H1 (cell line): Measurements from ENCODE around the gene ADNP2.

ENCODE experiments used
- BRCA1 ChIP-seq: IDR thresholded peaks from 2 replicates; pipeline ENCODE4 v1.6.1; 2012; ENCODE audit warnings: low read depth, low read length, improper control_type of control experiment
- CEBPB ChIP-seq: IDR thresholded peaks from 2 replicates; pipeline ENCODE4 v1.6.1; 2012; ENCODE audit warnings: low read depth, low read length
- CTCF ChIP-seq, 3 experiments: IDR thresholded peaks; 1 replicate in 2 of 3; 2 replicates in 1 of 3; pipeline versions ENCODE4 v1.5.1 to v1.6.1; 2011; ENCODE audit warnings: low read length in 3 of 3, mild to moderate bottlenecking in 3 of 3, inconsistent platforms in 2 of 3, low read depth in 1 of 3, moderate library complexity in 1 of 3; ENCODE audit not compliant: insufficient read depth in 1 of 3; ENCODE audit errors: control extremely low read depth in 1 of 3
- EP300 ChIP-seq, 2 experiments: IDR thresholded peaks; 1 replicate in 1 of 2; 2 replicates in 1 of 2; pipeline ENCODE4 v1.6.1; 2011 to 2012; ENCODE audit warnings: low read depth in 2 of 2, low read length in 2 of 2, mild to moderate bottlenecking in 2 of 2, borderline replicate concordance in 1 of 2, inconsistent platforms in 1 of 2, moderate library complexity in 1 of 2
- POLR2A ChIP-seq, 2 experiments: IDR thresholded peaks; 1 replicate in 1 of 2; 2 replicates in 1 of 2; pipeline ENCODE4 v1.6.1; 2011; ENCODE audit warnings: low read depth in 2 of 2, low read length in 2 of 2, mild to moderate bottlenecking in 2 of 2; ENCODE audit errors: control extremely low read depth in 1 of 2
- POU5F1 ChIP-seq: IDR thresholded peaks from 2 replicates; pipeline ENCODE4 v1.6.1; 2011; ENCODE audit warnings: low read depth, mild to moderate bottlenecking, low read length, moderate library complexity
- TAF1 ChIP-seq: IDR thresholded peaks from 2 replicates; pipeline ENCODE4 v1.6.1; 2011; ENCODE audit warnings: mild to moderate bottlenecking, low read depth, low read length
- TBP ChIP-seq: IDR thresholded peaks from 2 replicates; pipeline ENCODE4 v1.6.1; 2011; ENCODE audit warnings: low read depth, low read length, improper control_type of control experiment
- TF ChIP-seq, protein P1 (sequence below): fragments of 300-600 bp; sonication (generic); IDR thresholded peaks from 2 replicates; pipeline ENCODE4 v1.7.1; 2012; ENCODE audit warnings: low read length, moderate library complexity, mild to moderate bottlenecking, inconsistent platforms; ENCODE audit not compliant: insufficient replicate concordance
- TF ChIP-seq, protein P2 (sequence below): IDR thresholded peaks from 2 replicates; pipeline ENCODE4 v1.6.1; 2011; ENCODE audit warnings: low read depth, mild to moderate bottlenecking, low read length; ENCODE audit not compliant: insufficient read depth
- TF ChIP-seq, protein P3 (sequence below): IDR thresholded peaks from 2 replicates; pipeline ENCODE4 v1.6.1; 2012; ENCODE audit warnings: low read length, inconsistent platforms

GRCh38 chr18:80166725-80167124, 57.7 kb downstream of the ADNP2 start:
- TF ChIP-seq, protein P1, sequence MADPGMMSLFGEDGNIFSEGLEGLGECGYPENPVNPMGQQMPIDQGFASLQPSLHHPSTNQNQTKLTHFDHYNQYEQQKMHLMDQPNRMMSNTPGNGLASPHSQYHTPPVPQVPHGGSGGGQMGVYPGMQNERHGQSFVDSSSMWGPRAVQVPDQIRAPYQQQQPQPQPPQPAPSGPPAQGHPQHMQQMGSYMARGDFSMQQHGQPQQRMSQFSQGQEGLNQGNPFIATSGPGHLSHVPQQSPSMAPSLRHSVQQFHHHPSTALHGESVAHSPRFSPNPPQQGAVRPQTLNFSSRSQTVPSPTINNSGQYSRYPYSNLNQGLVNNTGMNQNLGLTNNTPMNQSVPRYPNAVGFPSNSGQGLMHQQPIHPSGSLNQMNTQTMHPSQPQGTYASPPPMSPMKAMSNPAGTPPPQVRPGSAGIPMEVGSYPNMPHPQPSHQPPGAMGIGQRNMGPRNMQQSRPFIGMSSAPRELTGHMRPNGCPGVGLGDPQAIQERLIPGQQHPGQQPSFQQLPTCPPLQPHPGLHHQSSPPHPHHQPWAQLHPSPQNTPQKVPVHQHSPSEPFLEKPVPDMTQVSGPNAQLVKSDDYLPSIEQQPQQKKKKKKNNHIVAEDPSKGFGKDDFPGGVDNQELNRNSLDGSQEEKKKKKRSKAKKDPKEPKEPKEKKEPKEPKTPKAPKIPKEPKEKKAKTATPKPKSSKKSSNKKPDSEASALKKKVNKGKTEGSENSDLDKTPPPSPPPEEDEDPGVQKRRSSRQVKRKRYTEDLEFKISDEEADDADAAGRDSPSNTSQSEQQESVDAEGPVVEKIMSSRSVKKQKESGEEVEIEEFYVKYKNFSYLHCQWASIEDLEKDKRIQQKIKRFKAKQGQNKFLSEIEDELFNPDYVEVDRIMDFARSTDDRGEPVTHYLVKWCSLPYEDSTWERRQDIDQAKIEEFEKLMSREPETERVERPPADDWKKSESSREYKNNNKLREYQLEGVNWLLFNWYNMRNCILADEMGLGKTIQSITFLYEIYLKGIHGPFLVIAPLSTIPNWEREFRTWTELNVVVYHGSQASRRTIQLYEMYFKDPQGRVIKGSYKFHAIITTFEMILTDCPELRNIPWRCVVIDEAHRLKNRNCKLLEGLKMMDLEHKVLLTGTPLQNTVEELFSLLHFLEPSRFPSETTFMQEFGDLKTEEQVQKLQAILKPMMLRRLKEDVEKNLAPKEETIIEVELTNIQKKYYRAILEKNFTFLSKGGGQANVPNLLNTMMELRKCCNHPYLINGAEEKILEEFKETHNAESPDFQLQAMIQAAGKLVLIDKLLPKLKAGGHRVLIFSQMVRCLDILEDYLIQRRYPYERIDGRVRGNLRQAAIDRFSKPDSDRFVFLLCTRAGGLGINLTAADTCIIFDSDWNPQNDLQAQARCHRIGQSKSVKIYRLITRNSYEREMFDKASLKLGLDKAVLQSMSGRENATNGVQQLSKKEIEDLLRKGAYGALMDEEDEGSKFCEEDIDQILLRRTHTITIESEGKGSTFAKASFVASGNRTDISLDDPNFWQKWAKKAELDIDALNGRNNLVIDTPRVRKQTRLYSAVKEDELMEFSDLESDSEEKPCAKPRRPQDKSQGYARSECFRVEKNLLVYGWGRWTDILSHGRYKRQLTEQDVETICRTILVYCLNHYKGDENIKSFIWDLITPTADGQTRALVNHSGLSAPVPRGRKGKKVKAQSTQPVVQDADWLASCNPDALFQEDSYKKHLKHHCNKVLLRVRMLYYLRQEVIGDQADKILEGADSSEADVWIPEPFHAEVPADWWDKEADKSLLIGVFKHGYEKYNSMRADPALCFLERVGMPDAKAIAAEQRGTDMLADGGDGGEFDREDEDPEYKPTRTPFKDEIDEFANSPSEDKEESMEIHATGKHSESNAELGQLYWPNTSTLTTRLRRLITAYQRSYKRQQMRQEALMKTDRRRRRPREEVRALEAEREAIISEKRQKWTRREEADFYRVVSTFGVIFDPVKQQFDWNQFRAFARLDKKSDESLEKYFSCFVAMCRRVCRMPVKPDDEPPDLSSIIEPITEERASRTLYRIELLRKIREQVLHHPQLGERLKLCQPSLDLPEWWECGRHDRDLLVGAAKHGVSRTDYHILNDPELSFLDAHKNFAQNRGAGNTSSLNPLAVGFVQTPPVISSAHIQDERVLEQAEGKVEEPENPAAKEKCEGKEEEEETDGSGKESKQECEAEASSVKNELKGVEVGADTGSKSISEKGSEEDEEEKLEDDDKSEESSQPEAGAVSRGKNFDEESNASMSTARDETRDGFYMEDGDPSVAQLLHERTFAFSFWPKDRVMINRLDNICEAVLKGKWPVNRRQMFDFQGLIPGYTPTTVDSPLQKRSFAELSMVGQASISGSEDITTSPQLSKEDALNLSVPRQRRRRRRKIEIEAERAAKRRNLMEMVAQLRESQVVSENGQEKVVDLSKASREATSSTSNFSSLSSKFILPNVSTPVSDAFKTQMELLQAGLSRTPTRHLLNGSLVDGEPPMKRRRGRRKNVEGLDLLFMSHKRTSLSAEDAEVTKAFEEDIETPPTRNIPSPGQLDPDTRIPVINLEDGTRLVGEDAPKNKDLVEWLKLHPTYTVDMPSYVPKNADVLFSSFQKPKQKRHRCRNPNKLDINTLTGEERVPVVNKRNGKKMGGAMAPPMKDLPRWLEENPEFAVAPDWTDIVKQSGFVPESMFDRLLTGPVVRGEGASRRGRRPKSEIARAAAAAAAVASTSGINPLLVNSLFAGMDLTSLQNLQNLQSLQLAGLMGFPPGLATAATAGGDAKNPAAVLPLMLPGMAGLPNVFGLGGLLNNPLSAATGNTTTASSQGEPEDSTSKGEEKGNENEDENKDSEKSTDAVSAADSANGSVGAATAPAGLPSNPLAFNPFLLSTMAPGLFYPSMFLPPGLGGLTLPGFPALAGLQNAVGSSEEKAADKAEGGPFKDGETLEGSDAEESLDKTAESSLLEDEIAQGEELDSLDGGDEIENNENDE = no peak
- TF ChIP-seq CTCF (IDR thresholded peaks at IDR 0.05; ENCODE audit: control extremely low read depth in 1 of 3, insufficient read depth in 1 of 3, low read depth in 1 of 3, low read length in 3 of 3) (no peak), POLR2A (IDR thresholded peaks at IDR 0.05; ENCODE audit: control extremely low read depth in 1 of 2, low read depth in 2 of 2, low read length in 2 of 2) (no peak), POU5F1 (no peak), EP300 (IDR thresholded peaks at IDR 0.05; ENCODE audit: borderline replicate concordance in 1 of 2, low read depth in 2 of 2, low read length in 2 of 2) (no peak), TAF1 (no peak), BRCA1 (no peak), TBP (no peak), CEBPB (no peak)
- TF ChIP-seq, protein P2, sequence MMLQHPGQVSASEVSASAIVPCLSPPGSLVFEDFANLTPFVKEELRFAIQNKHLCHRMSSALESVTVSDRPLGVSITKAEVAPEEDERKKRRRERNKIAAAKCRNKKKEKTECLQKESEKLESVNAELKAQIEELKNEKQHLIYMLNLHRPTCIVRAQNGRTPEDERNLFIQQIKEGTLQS = no peak
- TF ChIP-seq, protein P3, sequence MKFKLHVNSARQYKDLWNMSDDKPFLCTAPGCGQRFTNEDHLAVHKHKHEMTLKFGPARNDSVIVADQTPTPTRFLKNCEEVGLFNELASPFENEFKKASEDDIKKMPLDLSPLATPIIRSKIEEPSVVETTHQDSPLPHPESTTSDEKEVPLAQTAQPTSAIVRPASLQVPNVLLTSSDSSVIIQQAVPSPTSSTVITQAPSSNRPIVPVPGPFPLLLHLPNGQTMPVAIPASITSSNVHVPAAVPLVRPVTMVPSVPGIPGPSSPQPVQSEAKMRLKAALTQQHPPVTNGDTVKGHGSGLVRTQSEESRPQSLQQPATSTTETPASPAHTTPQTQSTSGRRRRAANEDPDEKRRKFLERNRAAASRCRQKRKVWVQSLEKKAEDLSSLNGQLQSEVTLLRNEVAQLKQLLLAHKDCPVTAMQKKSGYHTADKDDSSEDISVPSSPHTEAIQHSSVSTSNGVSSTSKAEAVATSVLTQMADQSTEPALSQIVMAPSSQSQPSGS = no peak
